Glutamatergic neuron (in vitro differentiated cells): ENCODE results near the gene SLC12A8. TPM values are rescaled to one million over a fixed set of nuclear protein-coding genes. Genes with fewer than 3 reads are reported as not detected.
A peak's percentile ranks its signal among the peaks of the same experiment; 100 is the strongest.

Experiments used
- DNase-seq: peaks from one replicate; pipeline ENCODE4 v3.0.0; 2022
- H3K27ac Mint-ChIP-seq: one replicate; pipeline ENCODE4 v1.8.0; 2020; ENCODE audit warnings: mild to moderate bottlenecking, mixed read lengths, inconsistent platforms; ENCODE audit not compliant: unreplicated experiment
- H3K27me3 Mint-ChIP-seq: one replicate; pipeline ENCODE4 v1.8.0; 2020; ENCODE audit warnings: mild to moderate bottlenecking, moderate library complexity, mixed read lengths, inconsistent platforms; ENCODE audit not compliant: unreplicated experiment
- H3K36me3 Mint-ChIP-seq: one replicate; pipeline ENCODE4 v1.8.0; 2020; ENCODE audit warnings: mild to moderate bottlenecking, mixed read lengths, inconsistent platforms; ENCODE audit not compliant: unreplicated experiment
- H3K4me1 Mint-ChIP-seq: one replicate; pipeline ENCODE4 v1.8.0; 2020; ENCODE audit warnings: mild to moderate bottlenecking, low read depth, mixed read lengths, inconsistent platforms; ENCODE audit not compliant: unreplicated experiment
- H3K4me3 Mint-ChIP-seq: one replicate; pipeline ENCODE4 v1.8.0; 2020; ENCODE audit warnings: mild to moderate bottlenecking, mixed read lengths, inconsistent platforms; ENCODE audit not compliant: unreplicated experiment
- H3K9me3 Mint-ChIP-seq: one replicate; pipeline ENCODE4 v1.8.0; 2020; ENCODE audit warnings: mild to moderate bottlenecking, moderate library complexity, mixed read lengths, inconsistent platforms; ENCODE audit not compliant: unreplicated experiment
- total RNA-seq: library from RNA; stranded (reverse); fragmentation: NEBNext Ultra II Directional; extraction: Animal tissue kit (Norgen Biotek cat#: 25700); gene quantifications from one replicate; pipeline ENCODE4 v1.2.1, GENCODE V29; 2021; ENCODE audit not compliant: unreplicated experiment
- TF ChIP-seq, protein P1 (sequence below): fragments of 200-600 bp; sonication (generic); IDR thresholded peaks from one replicate; pipeline ENCODE4 v1.5.0; 2021; ENCODE audit not compliant: partially characterized antibody, unreplicated experiment

Gene SLC12A8
- total RNA-seq, 1 donor from 2014 or later: 2.4 TPM

DNA sequence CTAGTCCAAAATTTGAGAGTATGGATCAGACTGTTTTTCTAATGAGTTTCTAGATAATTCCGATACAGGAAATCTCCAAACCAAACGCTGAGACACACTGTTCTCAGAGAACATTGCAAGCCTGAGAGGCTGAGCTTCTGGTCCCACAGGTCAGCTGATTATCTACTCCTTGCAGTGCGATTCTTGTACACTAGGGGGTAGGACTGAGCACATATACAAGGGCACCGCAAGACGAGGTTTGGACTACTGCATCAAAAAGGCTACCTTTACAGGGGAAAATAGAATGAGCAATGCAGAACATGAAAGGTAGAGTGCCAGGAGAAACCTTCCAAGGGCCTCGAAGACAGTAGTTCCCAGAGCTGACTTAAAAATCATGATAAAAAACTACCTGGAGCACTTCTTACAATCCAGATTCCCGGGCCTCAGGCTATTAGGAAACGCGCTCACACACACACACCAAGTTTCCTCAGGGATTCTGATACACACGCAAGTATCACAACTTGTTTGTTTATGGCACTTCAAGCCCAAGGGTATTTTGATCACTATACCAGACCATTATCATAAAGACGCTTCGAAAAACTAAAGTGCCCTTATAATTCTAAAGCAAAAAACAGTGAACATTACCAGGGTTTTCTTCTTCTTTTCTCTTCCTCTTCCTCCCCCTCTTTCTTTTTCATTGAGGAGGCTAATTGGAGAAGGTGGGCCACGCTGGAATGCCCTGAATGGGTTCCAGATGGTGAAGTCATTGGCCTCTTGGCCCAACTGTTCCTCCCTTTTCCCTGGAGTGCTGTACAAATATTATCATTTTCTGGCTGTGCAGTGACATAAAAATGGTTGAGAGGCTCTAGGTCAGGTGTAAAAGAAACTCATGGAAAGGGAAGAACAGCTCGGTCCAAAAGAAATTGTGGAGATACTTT lies 61.8 kb downstream of the SLC12A8 start:
- Mint-ChIP-seq H3K4me1 (peaks cover 16% of the 10 kb centered on the region), H3K27me3 (no peaks in the 10 kb centered on the region), H3K27ac (peak overlapping the region; percentile 31), H3K9me3 (no peaks in the 10 kb centered on the region), H3K36me3 (no peaks in the 10 kb centered on the region), H3K4me3 (no peak overlapping the region)
- TF ChIP-seq, protein P1, sequence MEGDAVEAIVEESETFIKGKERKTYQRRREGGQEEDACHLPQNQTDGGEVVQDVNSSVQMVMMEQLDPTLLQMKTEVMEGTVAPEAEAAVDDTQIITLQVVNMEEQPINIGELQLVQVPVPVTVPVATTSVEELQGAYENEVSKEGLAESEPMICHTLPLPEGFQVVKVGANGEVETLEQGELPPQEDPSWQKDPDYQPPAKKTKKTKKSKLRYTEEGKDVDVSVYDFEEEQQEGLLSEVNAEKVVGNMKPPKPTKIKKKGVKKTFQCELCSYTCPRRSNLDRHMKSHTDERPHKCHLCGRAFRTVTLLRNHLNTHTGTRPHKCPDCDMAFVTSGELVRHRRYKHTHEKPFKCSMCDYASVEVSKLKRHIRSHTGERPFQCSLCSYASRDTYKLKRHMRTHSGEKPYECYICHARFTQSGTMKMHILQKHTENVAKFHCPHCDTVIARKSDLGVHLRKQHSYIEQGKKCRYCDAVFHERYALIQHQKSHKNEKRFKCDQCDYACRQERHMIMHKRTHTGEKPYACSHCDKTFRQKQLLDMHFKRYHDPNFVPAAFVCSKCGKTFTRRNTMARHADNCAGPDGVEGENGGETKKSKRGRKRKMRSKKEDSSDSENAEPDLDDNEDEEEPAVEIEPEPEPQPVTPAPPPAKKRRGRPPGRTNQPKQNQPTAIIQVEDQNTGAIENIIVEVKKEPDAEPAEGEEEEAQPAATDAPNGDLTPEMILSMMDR: peak; percentile 69
- DNase-seq: no peak

DNA sequence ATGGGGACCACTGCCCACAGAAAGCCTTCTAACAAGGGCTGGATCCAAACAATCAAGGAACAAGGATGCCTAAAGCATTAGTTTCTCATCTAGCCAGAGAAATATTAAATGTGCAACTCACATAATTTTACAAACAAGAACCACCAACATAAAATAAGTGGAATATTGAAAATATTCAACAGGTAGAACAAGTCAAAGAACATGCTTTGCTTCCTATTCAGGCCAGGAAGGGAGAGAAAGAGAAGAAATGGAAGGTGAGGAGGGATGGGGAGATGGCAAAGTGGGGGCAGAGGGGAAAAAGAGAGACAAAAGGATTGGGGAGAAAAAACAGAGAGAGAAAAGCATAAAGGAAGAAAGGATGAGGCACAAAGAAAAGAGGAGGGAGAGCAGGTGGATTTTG lies 63.1 kb downstream of the SLC12A8 start:
- no peak for DNase-seq

GRCh38 chr3:125148836-125149235 lies 63.7 kb downstream of the SLC12A8 start:
- Mint-ChIP-seq H3K36me3 (no peaks in the 10 kb centered on the region), H3K27ac (no peak overlapping the region), H3K4me3 (no peak overlapping the region), H3K4me1 (peaks cover 22% of the 10 kb centered on the region), H3K9me3 (no peaks in the 10 kb centered on the region), H3K27me3 (no peaks in the 10 kb centered on the region)
- TF ChIP-seq, protein P1: no peak
- DNase-seq: no peak

More for the DNA sequence above, 63.1 kb downstream of the SLC12A8 start:
- TF ChIP-seq, protein P1: no peak
- Mint-ChIP-seq H3K36me3 (no peaks in the 10 kb centered on the region), H3K4me3 (no peak overlapping the region), H3K27me3 (no peaks in the 10 kb centered on the region), H3K4me1 (peaks cover 21% of the 10 kb centered on the region), H3K27ac (no peak overlapping the region), H3K9me3 (no peaks in the 10 kb centered on the region)

GRCh38 chr3:125148016-125148812 lies 64.3 kb downstream of the SLC12A8 start:
- Mint-ChIP-seq H3K27ac (no peak overlapping the region), H3K4me3 (no peak overlapping the region), H3K27me3 (no peaks in the 10 kb centered on the region), H3K36me3 (no peaks in the 10 kb centered on the region), H3K4me1 (peaks cover 24% of the 10 kb centered on the region), H3K9me3 (no peaks in the 10 kb centered on the region)
- DNase-seq: no peak
- TF ChIP-seq, protein P1: no peak

DNA sequence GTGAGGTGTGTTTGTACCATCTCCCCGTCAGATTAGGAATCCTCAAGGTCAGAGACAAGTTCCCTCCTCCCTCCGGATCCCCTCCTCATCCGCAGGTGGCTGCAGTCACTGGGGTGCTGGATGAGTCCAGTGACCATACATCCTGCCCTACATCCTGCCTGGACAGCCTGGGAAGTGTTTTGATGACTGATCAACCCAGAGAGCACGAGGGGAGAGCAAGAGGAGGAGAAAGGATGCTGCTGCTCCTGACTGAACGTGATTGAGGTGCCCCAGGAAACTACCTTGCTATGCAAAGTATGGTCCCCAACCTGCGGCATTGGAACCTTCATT lies 65.1 kb downstream of the SLC12A8 start:
- DNase-seq: no peak
- Mint-ChIP-seq H3K4me3 (no peak overlapping the region), H3K4me1 (peaks cover 26% of the 10 kb centered on the region), H3K36me3 (no peaks in the 10 kb centered on the region), H3K27me3 (no peaks in the 10 kb centered on the region), H3K27ac (no peak overlapping the region), H3K9me3 (no peaks in the 10 kb centered on the region)
- TF ChIP-seq, protein P1: no peak
